GM04503 (cell line): ENCODE data around the gene SLC43A1.
"Not testable (repeated sequence)": the region's sequence is repeated elsewhere in the genome, so short reads cannot be mapped to it uniquely, and the experiment has no call there.

Experiments used
- DNase-seq: peaks from one replicate; pipeline ENCODE4 v3.0.0-alpha.2; 2012; ENCODE audit warnings: low read depth

The SLC43A1 gene

DNA sequence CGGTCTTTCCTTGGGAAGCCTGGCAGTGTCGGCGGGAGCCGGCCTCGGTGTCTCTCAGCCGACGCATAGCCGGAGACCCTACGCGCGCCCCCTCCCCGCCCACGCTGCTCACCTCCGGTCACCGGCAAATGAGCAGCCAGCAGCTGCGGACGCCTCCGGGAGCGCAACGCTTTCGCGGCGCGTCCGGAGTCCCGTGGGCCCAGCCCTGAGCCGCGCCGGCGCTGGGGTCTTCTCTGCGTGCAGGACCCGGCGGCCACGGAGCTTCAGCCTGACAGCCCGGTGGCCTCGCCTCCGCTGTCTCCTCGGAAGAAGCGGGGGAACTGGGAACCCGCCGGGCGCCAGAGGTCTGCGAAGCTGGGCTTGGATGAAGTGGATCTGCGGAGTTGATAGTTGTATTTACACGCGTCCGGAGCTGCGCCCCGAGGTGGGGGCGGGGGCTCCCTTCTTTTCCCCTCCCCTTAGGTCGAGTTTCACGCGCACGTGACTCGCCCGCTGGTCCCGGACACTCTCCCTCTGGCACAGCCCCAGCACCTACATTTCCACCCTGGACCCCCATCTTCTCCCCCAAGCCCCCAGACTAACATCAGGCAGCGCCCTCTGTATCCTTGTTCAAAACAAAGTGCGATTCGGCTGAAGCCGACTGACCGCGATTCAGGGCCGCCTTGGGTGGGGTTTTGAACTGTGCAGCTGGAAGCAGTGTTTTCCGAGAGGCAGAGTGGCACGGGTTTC is at the start of gene SLC43A1:
TSS of gene SLC43A1 (minus strand) at position 371 of the 729 bp plus-strand sequence. CDS start 1,591 bp downstream, outside the sequence.
- DNase-seq = no peak

DNA sequence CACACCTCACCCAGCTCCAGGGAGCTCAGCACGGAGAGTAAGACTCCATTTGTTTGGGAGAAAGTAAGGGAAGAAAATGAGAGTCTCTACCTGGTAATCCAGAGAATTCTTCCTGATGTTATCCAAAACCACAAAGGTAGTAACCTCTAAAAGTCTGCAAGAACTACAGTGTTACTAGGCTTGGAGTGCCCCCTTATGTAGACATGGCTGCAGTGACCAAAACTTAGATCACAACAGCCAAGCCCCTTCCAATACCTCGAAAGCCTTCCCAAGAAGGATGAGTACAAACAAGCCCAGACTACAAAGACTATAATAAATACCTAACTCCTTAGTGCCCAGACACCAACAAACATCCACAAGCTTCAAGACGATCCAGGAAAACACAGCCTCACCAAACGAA is 47.1 kb upstream of the SLC43A1 start:
- DNase-seq = no peak

DNA sequence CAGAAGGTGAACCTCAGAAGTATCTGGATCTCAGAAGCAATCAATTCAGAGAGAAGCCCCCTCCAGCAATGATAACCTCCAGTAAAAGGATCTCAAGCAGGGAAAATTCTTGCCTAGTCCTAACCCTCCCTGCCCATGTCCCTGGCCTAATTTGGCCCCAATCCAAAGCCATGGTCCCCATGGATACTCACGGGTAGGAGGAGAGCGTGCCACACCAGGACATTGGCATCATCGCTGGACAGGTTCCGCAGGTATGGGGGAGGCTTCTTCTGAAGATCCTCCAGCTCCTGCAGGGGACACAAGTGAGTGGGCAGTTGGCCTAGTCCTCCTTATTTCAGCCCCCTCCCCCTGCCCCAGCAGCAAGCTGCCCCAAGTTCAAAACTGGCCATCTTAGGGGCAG is 44.6 kb upstream of the SLC43A1 start:
- DNase-seq = no peak

GRCh38 chr11:57556041-57556440 is 40.5 kb upstream of the SLC43A1 start:
- no peak for DNase-seq

- DNase-seq = no peak
Measured at GRCh38 chr11:57555393-57555792, 39.9 kb upstream of the SLC43A1 start.

DNA sequence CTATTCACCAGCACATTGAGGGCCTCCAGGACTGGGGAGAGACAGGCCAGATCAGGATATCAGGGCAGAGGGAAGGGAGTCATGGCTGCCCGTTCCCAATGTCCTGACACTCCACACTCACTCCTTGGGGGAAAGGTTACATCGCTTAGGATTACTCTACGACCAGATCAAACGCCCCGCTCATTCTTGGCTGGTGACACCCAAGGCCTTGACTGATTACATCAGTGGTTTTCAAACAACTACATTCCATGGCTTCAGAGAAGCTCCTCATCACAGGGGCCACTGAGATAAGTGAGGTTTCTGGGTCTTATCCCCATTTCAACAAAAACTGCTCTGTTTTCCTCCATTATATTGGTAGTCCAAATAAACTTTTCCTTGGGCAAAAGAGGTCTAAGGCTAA is 37.0 kb upstream of the SLC43A1 start:
- DNase-seq = no peak

DNA sequence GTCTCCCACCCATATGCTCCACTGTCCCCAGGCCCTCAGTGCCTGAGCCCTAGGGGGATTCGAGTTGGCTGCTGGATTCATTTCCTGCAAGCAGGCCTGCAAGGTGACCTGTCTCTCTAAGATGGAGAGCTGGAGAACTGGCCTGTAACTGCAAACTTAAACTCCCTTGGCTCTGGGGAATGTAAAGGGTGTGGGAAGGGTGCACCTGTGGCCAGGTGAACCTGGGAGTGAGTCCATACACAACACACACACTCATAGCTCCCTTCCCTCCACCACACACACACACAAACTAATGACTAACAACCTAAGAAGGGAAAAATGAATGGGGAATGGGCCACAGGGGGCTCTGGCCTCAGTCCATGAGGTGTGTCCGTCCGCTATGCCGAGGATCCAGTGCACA is 36.4 kb upstream of the SLC43A1 start:
- DNase-seq = no peak

DNA sequence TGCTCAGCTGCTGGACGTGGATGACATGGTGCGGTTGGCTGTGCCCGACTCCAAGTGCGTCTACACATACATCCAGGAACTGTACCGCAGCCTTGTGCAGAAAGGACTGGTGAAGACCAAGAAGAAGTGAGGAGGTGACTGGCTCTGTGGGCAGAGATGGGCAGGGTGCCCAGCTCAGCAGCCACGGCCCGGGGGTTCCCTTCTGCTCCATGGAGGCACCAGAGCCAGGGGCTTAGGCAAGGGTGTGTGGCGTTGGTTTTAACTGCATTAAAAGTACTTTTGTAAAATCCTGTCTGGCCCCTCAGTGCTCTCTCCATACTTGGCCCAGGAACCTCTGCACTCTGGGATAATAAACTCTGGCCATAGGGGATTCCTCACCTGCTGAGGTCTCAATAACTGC is 34.5 kb upstream of the SLC43A1 start:
- DNase-seq = no peak

DNA sequence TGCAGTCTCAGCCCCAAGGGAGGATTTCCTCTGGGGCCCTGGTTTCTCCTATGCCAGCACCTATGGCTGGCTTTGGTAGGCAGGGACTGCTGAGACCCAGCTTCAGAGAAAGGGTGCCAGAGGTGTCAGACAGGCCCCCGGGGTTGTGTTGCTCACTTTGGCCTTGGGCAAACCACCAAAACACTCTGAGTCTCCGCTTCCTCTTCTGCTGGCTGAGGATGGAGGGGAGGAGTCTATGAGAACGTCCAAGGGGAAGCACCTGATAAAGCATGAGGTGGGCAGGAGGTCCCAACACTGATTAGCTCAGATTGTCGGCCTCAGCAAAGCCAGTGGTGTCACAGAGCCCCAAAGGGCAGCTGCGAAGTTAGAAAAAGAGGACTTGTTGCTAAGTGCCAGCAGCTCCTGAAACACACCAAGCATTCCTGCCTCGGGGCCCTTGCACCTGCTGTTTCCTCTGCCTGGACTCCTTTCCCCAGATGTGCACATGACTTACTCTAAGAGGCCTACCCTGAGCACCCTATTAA is 32.4 kb upstream of the SLC43A1 start:
- no peak for DNase-seq

GRCh38 chr11:57546869-57547475 is 31.5 kb upstream of the SLC43A1 start:
- DNase-seq = peak; percentile 11

DNA sequence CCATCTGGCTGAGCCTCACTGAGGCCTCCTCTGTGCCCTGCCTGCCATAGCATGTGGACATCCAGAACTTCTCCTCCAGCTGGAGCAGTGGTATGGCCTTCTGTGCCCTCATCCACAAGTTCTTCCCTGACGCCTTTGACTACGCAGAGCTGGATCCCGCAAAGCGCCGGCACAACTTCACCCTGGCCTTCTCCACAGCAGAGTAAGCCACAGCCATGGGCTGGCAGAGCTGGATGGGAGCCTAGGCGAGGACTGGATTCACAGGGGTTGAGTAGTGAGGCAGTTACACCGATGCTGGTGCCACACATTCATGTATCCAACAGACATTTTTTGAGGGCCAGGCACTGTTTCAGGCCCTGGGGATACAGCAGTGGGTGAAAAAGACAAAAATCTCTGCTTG is 30.9 kb upstream of the SLC43A1 start:
- no peak for DNase-seq

- DNase-seq = no peak
Measured at GRCh38 chr11:57545883-57546282, 30.4 kb upstream of the SLC43A1 start.

DNA sequence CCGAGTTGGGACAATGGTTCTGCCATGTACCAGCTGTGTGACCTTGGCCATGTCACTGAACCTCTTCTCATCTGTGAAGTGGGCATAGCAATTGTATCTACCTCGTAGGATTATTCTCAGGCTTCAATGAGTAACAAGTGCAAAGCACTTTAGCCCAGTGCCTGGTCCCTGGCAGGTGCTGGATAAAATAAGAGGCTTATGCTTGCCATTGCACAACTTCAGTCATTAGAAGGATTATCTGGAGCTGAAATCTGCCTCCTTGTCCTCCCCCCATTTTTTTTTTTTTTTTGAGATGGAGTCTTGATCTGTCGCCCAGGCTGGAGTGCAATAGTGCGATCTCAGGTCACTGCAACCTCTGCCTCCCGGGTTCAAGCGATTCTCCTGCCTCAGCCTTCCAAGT is 29.1 kb upstream of the SLC43A1 start:
- no peak for DNase-seq

DNA sequence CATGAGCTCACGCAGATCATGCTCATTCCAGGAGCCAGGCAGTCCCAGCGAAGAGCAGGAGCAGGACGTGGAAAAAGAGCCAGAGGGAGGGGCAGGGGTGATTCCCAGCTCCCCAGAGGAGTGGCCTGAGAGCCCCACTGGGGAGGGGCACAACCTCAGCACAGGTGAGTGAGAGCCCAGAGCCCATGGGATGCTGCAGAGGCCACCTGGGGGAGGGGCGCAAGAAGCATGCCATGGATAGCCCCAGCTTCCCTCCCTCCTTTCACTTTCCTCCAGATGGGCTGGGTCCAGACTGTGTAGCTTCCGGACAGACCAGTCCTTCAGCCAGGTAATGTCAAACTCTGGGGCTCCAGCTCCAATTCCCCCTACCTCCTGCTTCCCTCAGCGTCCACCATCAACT is 28.1 kb upstream of the SLC43A1 start:
- no peak for DNase-seq

DNA sequence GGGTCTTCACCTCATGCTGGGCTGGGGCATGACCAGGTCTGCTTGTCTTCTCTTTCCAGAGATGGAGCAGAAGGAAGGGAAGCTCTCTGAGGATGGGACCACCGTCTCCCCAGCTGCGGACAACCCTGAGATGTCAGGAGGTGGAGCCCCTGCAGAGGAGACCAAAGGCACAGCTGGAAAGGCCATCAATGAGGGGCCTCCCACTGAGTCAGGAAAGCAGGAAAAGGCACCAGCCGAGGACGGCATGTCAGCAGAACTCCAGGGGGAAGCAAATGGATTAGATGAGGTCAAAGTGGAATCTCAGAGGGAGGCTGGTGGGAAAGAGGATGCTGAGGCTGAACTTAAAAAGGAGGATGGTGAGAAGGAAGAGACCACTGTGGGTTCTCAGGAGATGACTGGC is 27.1 kb upstream of the SLC43A1 start:
- no peak for DNase-seq

GRCh38 chr11:57541169-57541568 is 25.7 kb upstream of the SLC43A1 start:
- DNase-seq = no peak

- DNase-seq = no peak
Measured at GRCh38 chr11:57539342-57539741, 23.8 kb upstream of the SLC43A1 start.

GRCh38 chr11:57536947-57537619 is 21.6 kb upstream of the SLC43A1 start, which contains the start of gene SMTNL1:
SMTNL1 (plus strand) TSS chr11:57537595; CDS start chr11:57542643, 5,048 bp downstream.
- DNase-seq = no peak

DNA sequence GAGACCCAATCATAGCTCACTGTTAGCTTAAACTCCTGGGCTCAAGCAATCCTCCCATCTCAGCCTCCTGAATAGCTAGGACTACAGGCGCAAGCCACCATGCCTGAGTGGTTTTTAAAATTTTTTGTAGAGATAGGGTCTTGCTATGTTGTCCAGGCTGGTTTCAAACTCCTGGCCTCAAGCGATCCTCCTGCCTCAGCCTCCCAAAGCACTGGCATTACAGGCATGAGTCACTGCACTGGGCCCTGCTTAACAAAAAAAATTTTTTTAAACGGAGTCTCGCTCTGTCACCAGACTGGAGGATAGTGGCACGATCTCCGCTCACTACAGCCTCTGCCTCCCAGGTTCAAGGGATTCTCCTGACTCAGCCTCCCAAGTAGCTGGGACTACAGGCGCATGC is 18.9 kb upstream of the SLC43A1 start:
- not testable (repeated sequence) for DNase-seq

- DNase-seq = peak; percentile 81
Measured at GRCh38 chr11:57530596-57531507, 15.3 kb upstream of the SLC43A1 start, which contains the start of gene TIMM10. TIMM10 (minus strand) TSS chr11:57530754; CDS start chr11:57530189, 565 bp downstream.

DNA sequence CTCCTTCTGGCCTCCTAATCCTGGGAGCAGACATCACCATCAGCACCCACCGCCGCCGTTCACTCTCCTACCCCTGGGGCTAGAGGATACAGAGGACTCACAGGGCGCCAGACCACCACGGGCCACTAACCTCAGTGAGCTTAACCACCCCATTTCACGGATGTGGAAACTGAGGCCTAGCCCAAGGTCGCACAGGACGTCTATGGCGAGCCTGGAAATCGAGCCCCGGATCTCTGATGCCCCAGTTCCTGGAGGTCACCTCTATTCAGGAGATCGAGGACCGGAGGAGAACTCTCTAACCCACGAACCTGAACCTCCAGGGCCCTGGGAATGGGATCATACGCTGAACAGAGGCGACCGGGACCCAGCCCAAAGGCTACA is 14.7 kb upstream of the SLC43A1 start:
- DNase-seq = no peak

- no peak for DNase-seq
Measured at GRCh38 chr11:57529012-57529411, 13.5 kb upstream of the SLC43A1 start.
